Measurements from ENCODE around the gene TSPAN12. TPM values are rescaled to one million over a fixed set of nuclear protein-coding genes. Genes with fewer than 3 reads are reported as not detected.

TSPAN12 gene
- total and polyA plus RNA-seq, 2 of the 4 experiments (the other 2 are of a cell fraction): 0.36 to 0.72 TPM

GRCh38 chr7:120869700-120870099 lies 11.8 kb upstream of the TSPAN12 start:
- Histone ChIP-seq H4K8ac (ENCODE audit: low read depth in 2 of 2, low read length in 2 of 2) (no peak overlapping the region), H3K27ac (ENCODE audit: insufficient read depth, low read length) (no peak overlapping the region), H3K36me3 (ENCODE audit: control insufficient read depth, insufficient read depth, low read length) (no peaks in the 10 kb centered on the region), H3K9me1 (ENCODE audit: insufficient read depth, low read length) (no peaks in the 10 kb centered on the region), H2BK15ac (ENCODE audit: low read depth, low read length) (no peak overlapping the region), H2AFZ (replicated peaks; ENCODE audit: low read length, poor library complexity) (no peak overlapping the region), H3K9ac (ENCODE audit: low read depth, low read length) (no peak overlapping the region), H2BK20ac (ENCODE audit: low read depth, low read length) (no peak overlapping the region), H3K4ac (ENCODE audit: low read depth, low read length) (no peak overlapping the region), H3K18ac (ENCODE audit: low read depth, low read length) (no peak overlapping the region), H3K14ac (replicated peaks; ENCODE audit: low read depth, low read length) (no peak overlapping the region), H2AK5ac (ENCODE audit: low read depth, low read length) (no peak overlapping the region), H3K9me3 (ENCODE audit: control insufficient read depth, insufficient read depth, low read length) (no peaks in the 10 kb centered on the region), H4K91ac (ENCODE audit: insufficient read depth, low read depth, low read length) (no peak overlapping the region), H4K5ac (ENCODE audit: low read depth, low read length) (no peak overlapping the region), H3K79me1 (ENCODE audit: low read depth in 1 of 2, low read length in 2 of 2) (no peaks in the 10 kb centered on the region), H3K4me3 (ENCODE audit: insufficient read depth, low read depth, low read length) (no peak overlapping the region), H3K4me1 (ENCODE audit: control insufficient read depth, insufficient read depth, low read length) (no peaks in the 10 kb centered on the region), H2AK9ac (replicated peaks; ENCODE audit: low read depth, low read length, poor library complexity) (no peak overlapping the region), H3K27me3 (ENCODE audit: control insufficient read depth, insufficient read depth, low read length) (peaks cover 2% of the 10 kb centered on the region), H4K20me1 (ENCODE audit: insufficient read depth, low read length) (no peaks in the 10 kb centered on the region), H2BK120ac (ENCODE audit: low read depth, low read length) (no peak overlapping the region), H2BK5ac (ENCODE audit: low read depth, low read length, poor library complexity, severe bottlenecking) (no peak overlapping the region), H3K4me2 (ENCODE audit: low read depth, low read length) (no peak overlapping the region), H3K56ac (ENCODE audit: extremely low read depth, insufficient read depth, low read length) (no peak overlapping the region), H3K23ac (ENCODE audit: low read depth, low read length) (no peak overlapping the region)
- dilution Hi-C loops (cut with HindIII; ENCODE audit: low sequenced_read_pairs, unreplicated experiment): no loop called here
- in situ Hi-C loops (cut with MboI; ENCODE audit: low sequenced_read_pairs): no loop called here
- DNase-seq (no peak), ATAC-seq (ENCODE audit: low read depth) (no peak)
- BruUV-seq (replicated peaks): no TSS peak
- intact Hi-C loops (cut with micrococcal nuclease): no loop called here
- no CpG with 5 or more reads among the region's 2 CpGs for WGBS, 2 experiments (ENCODE audit: extremely low coverage in 2 of 2, insufficient read length in 1 of 2)
- ChIA-PET CTCF (no interaction called here), POLR2A (ENCODE audit: unreplicated experiment) (no interaction called here)
- TF ChIP-seq ELK1 (IDR thresholded peaks at IDR 0.05; ENCODE audit: borderline replicate concordance, low read depth, low read length) (no peak), RFX5 (IDR thresholded peaks at IDR 0.05; ENCODE audit: low read depth, low read length) (no peak)
